ENCODE measurements around the gene MYO5C. TPM values are rescaled to one million over a fixed set of nuclear protein-coding genes. Genes with fewer than 3 reads are reported as not detected.

The MYO5C gene
- total and polyA plus RNA-seq, 10 of the 15 experiments (the other 5 are each of a cell fraction or from before 2014, with no cell fraction given), result 0.29 to 1.3 (median 0.75) TPM

DNA sequence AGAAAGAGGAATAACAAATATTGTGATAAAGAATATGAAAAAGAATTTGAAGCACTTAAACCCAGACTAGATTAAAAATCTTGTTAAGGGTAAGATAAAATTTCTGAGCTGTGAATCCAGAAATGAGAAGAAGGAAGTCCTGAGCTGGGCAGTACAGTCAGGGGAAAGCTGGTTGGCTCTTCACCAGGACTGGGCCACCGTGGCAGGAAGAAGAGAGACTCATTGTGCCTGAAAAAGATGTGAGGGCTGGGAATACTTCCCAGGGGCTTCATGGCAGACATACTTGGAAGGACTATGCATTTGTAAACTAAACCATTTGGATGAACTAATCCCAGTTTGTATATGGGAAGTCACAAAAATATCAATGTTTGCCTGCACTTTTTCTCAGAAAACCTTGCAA lies 28.5 kb upstream of the MYO5C start:
- Histone ChIP-seq H3K27me3 (replicated peaks in 1 of 2; ENCODE audit: control insufficient read depth in 2 of 2, insufficient read depth in 2 of 2, low read length in 1 of 2) (no peaks in the 10 kb centered on the region), H3K4me2 (ENCODE audit: control insufficient read depth, insufficient read depth) (no peak overlapping the region), H3K27ac (ENCODE audit: control insufficient read depth, insufficient read depth) (no peak overlapping the region), H3K36me3 (ENCODE audit: control insufficient read depth in 2 of 2, insufficient read depth in 2 of 2, low read length in 1 of 2) (peaks cover 17 to 32% of the 10 kb centered on the region in 2 experiments), H3K79me2 (ENCODE audit: control insufficient read depth, insufficient read depth, low read length) (no peaks in the 10 kb centered on the region), H2AFZ (ENCODE audit: control insufficient read depth, low read depth, low read length) (no peak overlapping the region), H4K20me1 (ENCODE audit: control insufficient read depth, insufficient read depth) (no peaks in the 10 kb centered on the region), H3K9ac (ENCODE audit: control insufficient read depth, insufficient read depth, low read length) (no peak overlapping the region), H3K4me3 (no peak overlapping the region), H3K4me1 (ENCODE audit: control insufficient read depth, insufficient read depth, low read length) (no peaks in the 10 kb centered on the region), H3K9me3 (replicated peaks; ENCODE audit: control insufficient read depth, insufficient read depth, low read length) (no peaks in the 10 kb centered on the region)
- ChIA-PET SMC1A (ENCODE audit: uncharacterized antibody, unreplicated experiment) (interaction anchor here (0.8 to 2.0 kb wide), 5 partner anchors 12 to 412 kb away, joined by 3 to 6 read pairs (median 3); no protein-coding TSS in a partner anchor), RAD21 (ENCODE audit: unreplicated experiment) (interaction anchor here (0.7 to 2.0 kb wide), 2 partner anchors 410 to 412 kb away, joined by 4 read pairs; no protein-coding TSS in a partner anchor), POLR2A (interaction anchor here (0.6 kb wide), 2 partner anchors 403 to 424 kb away, joined by 3 read pairs; no protein-coding TSS in a partner anchor), CTCF (interaction anchor here (0.9 to 6.4 kb wide), 4 partner anchors 13 to 411 kb away, joined by 3 to 35 read pairs (median 4); no protein-coding TSS in a partner anchor)
- FAIRE-seq (no peak), ATAC-seq (no peak), DNase-seq (ENCODE audit: low read depth, low spot score) (no peak)
- intact Hi-C loops (cut with micrococcal nuclease; ENCODE audit: unreplicated experiment) (no loop called here), in situ Hi-C loops (cut with MboI) (no loop called here)
- TF ChIP-seq, protein P1, sequence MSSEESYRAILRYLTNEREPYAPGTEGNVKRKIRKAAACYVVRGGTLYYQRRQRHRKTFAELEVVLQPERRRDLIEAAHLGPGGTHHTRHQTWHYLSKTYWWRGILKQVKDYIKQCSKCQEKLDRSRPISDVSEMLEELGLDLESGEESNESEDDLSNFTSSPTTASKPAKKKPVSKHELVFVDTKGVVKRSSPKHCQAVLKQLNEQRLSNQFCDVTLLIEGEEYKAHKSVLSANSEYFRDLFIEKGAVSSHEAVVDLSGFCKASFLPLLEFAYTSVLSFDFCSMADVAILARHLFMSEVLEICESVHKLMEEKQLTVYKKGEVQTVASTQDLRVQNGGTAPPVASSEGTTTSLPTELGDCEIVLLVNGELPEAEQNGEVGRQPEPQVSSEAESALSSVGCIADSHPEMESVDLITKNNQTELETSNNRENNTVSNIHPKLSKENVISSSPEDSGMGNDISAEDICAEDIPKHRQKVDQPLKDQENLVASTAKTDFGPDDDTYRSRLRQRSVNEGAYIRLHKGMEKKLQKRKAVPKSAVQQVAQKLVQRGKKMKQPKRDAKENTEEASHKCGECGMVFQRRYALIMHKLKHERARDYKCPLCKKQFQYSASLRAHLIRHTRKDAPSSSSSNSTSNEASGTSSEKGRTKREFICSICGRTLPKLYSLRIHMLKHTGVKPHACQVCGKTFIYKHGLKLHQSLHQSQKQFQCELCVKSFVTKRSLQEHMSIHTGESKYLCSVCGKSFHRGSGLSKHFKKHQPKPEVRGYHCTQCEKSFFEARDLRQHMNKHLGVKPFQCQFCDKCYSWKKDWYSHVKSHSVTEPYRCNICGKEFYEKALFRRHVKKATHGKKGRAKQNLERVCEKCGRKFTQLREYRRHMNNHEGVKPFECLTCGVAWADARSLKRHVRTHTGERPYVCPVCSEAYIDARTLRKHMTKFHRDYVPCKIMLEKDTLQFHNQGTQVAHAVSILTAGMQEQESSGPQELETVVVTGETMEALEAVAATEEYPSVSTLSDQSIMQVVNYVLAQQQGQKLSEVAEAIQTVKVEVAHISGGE (CRISPR knock-in tag; IDR thresholded peaks at IDR 0.05), result no peak
- TF ChIP-seq PML (IDR thresholded peaks at IDR 0.05; ENCODE audit: low read length), result no peak
- TF ChIP-seq, protein P2, sequence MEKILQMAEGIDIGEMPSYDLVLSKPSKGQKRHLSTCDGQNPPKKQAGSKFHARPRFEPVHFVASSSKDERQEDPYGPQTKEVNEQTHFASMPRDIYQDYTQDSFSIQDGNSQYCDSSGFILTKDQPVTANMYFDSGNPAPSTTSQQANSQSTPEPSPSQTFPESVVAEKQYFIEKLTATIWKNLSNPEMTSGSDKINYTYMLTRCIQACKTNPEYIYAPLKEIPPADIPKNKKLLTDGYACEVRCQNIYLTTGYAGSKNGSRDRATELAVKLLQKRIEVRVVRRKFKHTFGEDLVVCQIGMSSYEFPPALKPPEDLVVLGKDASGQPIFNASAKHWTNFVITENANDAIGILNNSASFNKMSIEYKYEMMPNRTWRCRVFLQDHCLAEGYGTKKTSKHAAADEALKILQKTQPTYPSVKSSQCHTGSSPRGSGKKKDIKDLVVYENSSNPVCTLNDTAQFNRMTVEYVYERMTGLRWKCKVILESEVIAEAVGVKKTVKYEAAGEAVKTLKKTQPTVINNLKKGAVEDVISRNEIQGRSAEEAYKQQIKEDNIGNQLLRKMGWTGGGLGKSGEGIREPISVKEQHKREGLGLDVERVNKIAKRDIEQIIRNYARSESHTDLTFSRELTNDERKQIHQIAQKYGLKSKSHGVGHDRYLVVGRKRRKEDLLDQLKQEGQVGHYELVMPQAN (conservative IDR thresholded peaks at IDR 0.05), result no peak
- TF ChIP-seq, protein P3, sequence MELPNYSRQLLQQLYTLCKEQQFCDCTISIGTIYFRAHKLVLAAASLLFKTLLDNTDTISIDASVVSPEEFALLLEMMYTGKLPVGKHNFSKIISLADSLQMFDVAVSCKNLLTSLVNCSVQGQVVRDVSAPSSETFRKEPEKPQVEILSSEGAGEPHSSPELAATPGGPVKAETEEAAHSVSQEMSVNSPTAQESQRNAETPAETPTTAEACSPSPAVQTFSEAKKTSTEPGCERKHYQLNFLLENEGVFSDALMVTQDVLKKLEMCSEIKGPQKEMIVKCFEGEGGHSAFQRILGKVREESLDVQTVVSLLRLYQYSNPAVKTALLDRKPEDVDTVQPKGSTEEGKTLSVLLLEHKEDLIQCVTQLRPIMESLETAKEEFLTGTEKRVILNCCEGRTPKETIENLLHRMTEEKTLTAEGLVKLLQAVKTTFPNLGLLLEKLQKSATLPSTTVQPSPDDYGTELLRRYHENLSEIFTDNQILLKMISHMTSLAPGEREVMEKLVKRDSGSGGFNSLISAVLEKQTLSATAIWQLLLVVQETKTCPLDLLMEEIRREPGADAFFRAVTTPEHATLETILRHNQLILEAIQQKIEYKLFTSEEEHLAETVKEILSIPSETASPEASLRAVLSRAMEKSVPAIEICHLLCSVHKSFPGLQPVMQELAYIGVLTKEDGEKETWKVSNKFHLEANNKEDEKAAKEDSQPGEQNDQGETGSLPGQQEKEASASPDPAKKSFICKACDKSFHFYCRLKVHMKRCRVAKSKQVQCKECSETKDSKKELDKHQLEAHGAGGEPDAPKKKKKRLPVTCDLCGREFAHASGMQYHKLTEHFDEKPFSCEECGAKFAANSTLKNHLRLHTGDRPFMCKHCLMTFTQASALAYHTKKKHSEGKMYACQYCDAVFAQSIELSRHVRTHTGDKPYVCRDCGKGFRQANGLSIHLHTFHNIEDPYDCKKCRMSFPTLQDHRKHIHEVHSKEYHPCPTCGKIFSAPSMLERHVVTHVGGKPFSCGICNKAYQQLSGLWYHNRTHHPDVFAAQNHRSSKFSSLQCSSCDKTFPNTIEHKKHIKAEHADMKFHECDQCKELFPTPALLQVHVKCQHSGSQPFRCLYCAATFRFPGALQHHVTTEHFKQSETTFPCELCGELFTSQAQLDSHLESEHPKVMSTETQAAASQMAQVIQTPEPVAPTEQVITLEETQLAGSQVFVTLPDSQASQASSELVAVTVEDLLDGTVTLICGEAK (IDR thresholded peaks at IDR 0.05; ENCODE audit: borderline replicate concordance), result no peak
- WGBS (ENCODE audit: insufficient coverage, insufficient replicate concordance, low lambda C conversion rate, missing lambda C conversion rate), result 79% methylated on average over 1 of the region's 1 CpG
- BruUV-seq (replicated peaks), result no TSS peak

Data from GM12878 (cell line).